Activated naive CD8-positive, alpha-beta T cell treated with anti-CD3 and anti-CD28 coated beads for 36 hours (primary cell): ENCODE results near the gene PRDM13. TPM values are rescaled to one million over a fixed set of nuclear protein-coding genes. Genes with fewer than 3 reads are reported as not detected.

Experiments used
- DNase-seq: peaks from one replicate; pipeline ENCODE4 v3.0.0; 2021
- H3K27ac Mint-ChIP-seq: one replicate; pipeline ENCODE4 v1.8.0; 2022; ENCODE audit warnings: mild to moderate bottlenecking, moderate library complexity, mixed read lengths
- H3K27me3 Mint-ChIP-seq: one replicate; pipeline ENCODE4 v1.8.0; 2022; ENCODE audit warnings: mild to moderate bottlenecking, mixed read lengths
- H3K36me3 Mint-ChIP-seq: one replicate; pipeline ENCODE4 v1.8.0; 2021; ENCODE audit warnings: mild to moderate bottlenecking, mixed read lengths
- H3K4me1 Mint-ChIP-seq: one replicate; pipeline ENCODE4 v1.8.0; 2021; ENCODE audit warnings: mixed read lengths
- H3K4me3 Mint-ChIP-seq: one replicate; pipeline ENCODE4 v1.8.0; 2022; ENCODE audit warnings: mild to moderate bottlenecking, moderate library complexity, mixed read lengths
- H3K9me3 Mint-ChIP-seq: one replicate; pipeline ENCODE4 v1.8.0; 2022; ENCODE audit warnings: mixed read lengths
- total RNA-seq, 2 experiments: library from RNA; stranded (reverse); gene quantifications; one replicate each; pipeline ENCODE4 v1.2.3, GENCODE V29; 2021

The PRDM13 gene
- total RNA-seq, result under 1 TPM in 1 of 2 experiments, not detected in 1; 0.10 TPM

- DNase-seq, result no peak
- Mint-ChIP-seq H3K36me3 (peaks cover 4% of the 10 kb centered on the region), H3K9me3 (peaks cover 8% of the 10 kb centered on the region), H3K4me3 (no peak within 1 kb of the TSS), H3K4me1 (peaks cover 55% of the 10 kb centered on the region), H3K27ac (no peak within 1 kb of the TSS), H3K27me3 (peaks cover 96% of the 10 kb centered on the region)
Measured at GRCh38 chr6:99606656-99607415, at the start of gene PRDM13. TSS of gene PRDM13 (plus strand) at chr6:99606833. CDS start at chr6:99607035, 202 bp downstream.

GRCh38 chr6:99559057-99559456, 47.6 kb upstream of the PRDM13 start:
- H3K4me1 Mint-ChIP-seq, result peaks cover 12% of the 10 kb centered on the region
- peaks cover 2% of the 10 kb centered on the region for H3K9me3 Mint-ChIP-seq
- H3K4me3 Mint-ChIP-seq, result no peak overlapping the region
- H3K27me3 Mint-ChIP-seq, result no peaks in the 10 kb centered on the region
- no peak overlapping the region for H3K27ac Mint-ChIP-seq
- H3K36me3 Mint-ChIP-seq, result peaks cover 28% of the 10 kb centered on the region
- no peak for DNase-seq

GRCh38 chr6:99560668-99561067, 46.0 kb upstream of the PRDM13 start:
- Mint-ChIP-seq H3K9me3 (peaks cover 2% of the 10 kb centered on the region), H3K36me3 (peaks cover 22% of the 10 kb centered on the region), H3K27me3 (no peaks in the 10 kb centered on the region), H3K4me3 (no peak overlapping the region), H3K27ac (no peak overlapping the region), H3K4me1 (peaks cover 19% of the 10 kb centered on the region)
- no peak for DNase-seq

GRCh38 chr6:99563056-99563723, 43.4 kb upstream of the PRDM13 start:
- no peaks in the 10 kb centered on the region for H3K9me3 Mint-ChIP-seq
- H3K27me3 Mint-ChIP-seq, result no peaks in the 10 kb centered on the region
- DNase-seq, result no peak
- no peak overlapping the region for H3K27ac Mint-ChIP-seq
- no peak overlapping the region for H3K4me3 Mint-ChIP-seq
- H3K4me1 Mint-ChIP-seq, result peaks cover 28% of the 10 kb centered on the region
- peaks cover 3% of the 10 kb centered on the region for H3K36me3 Mint-ChIP-seq

GRCh38 chr6:99568103-99568933, 38.3 kb upstream of the PRDM13 start, which contains the start of gene CCNC:
TSS of gene CCNC (minus strand) at chr6:99568660. CDS start at chr6:99568527, 133 bp downstream.
- H3K27ac Mint-ChIP-seq, result peak within 1 kb of the TSS; percentile 91
- no peaks in the 10 kb centered on the region for H3K27me3 Mint-ChIP-seq
- peak within 1 kb of the TSS; percentile 92 for H3K4me3 Mint-ChIP-seq
- H3K4me1 Mint-ChIP-seq, result peaks cover 20% of the 10 kb centered on the region
- DNase-seq, result peak; percentile 91
- H3K9me3 Mint-ChIP-seq, result no peaks in the 10 kb centered on the region
- H3K36me3 Mint-ChIP-seq, result peaks cover 8% of the 10 kb centered on the region

- no peak overlapping the region for H3K4me3 Mint-ChIP-seq
Measured at GRCh38 chr6:99573980-99574617, 32.5 kb upstream of the PRDM13 start.

GRCh38 chr6:99575544-99576227, 30.9 kb upstream of the PRDM13 start:
- H3K27ac Mint-ChIP-seq, result no peak overlapping the region
- DNase-seq, result no peak

More at GRCh38 chr6:99573980-99574617, 32.5 kb upstream of the PRDM13 start:
- peaks cover 14% of the 10 kb centered on the region for H3K27me3 Mint-ChIP-seq
- no peaks in the 10 kb centered on the region for H3K4me1 Mint-ChIP-seq
- no peaks in the 10 kb centered on the region for H3K36me3 Mint-ChIP-seq
- H3K27ac Mint-ChIP-seq, result no peak overlapping the region
- H3K9me3 Mint-ChIP-seq, result no peaks in the 10 kb centered on the region
- DNase-seq, result no peak

GRCh38 chr6:99579781-99580180, 26.9 kb upstream of the PRDM13 start:
- Mint-ChIP-seq H3K4me1 (no peaks in the 10 kb centered on the region), H3K27me3 (peaks cover 45% of the 10 kb centered on the region), H3K9me3 (no peaks in the 10 kb centered on the region), H3K27ac (no peak overlapping the region), H3K36me3 (no peaks in the 10 kb centered on the region), H3K4me3 (no peak overlapping the region)
- DNase-seq, result no peak

More at GRCh38 chr6:99575544-99576227, 30.9 kb upstream of the PRDM13 start:
- H3K36me3 Mint-ChIP-seq, result no peaks in the 10 kb centered on the region
- no peak overlapping the region for H3K4me3 Mint-ChIP-seq
- no peaks in the 10 kb centered on the region for H3K9me3 Mint-ChIP-seq
- H3K4me1 Mint-ChIP-seq, result no peaks in the 10 kb centered on the region
- peaks cover 26% of the 10 kb centered on the region for H3K27me3 Mint-ChIP-seq

- Mint-ChIP-seq H3K27ac (no peak overlapping the region), H3K9me3 (no peaks in the 10 kb centered on the region), H3K36me3 (no peaks in the 10 kb centered on the region), H3K4me1 (peaks cover 19% of the 10 kb centered on the region), H3K27me3 (peaks cover 71% of the 10 kb centered on the region), H3K4me3 (no peak overlapping the region)
- DNase-seq, result no peak
Measured at GRCh38 chr6:99587792-99588191, 18.8 kb upstream of the PRDM13 start.

GRCh38 chr6:99588618-99589289, 17.9 kb upstream of the PRDM13 start:
- Mint-ChIP-seq H3K36me3 (no peaks in the 10 kb centered on the region), H3K27ac (no peak overlapping the region)

GRCh38 chr6:99589290-99589672, 17.4 kb upstream of the PRDM13 start:
- H3K36me3 Mint-ChIP-seq, result no peaks in the 10 kb centered on the region
- no peak for DNase-seq
- peaks cover 83% of the 10 kb centered on the region for H3K27me3 Mint-ChIP-seq
- peak overlapping the region; percentile 77 for H3K4me3 Mint-ChIP-seq
- peaks cover 19% of the 10 kb centered on the region for H3K4me1 Mint-ChIP-seq
- H3K9me3 Mint-ChIP-seq, result no peaks in the 10 kb centered on the region
- H3K27ac Mint-ChIP-seq, result no peak overlapping the region

More at GRCh38 chr6:99588618-99589289, 17.9 kb upstream of the PRDM13 start:
- Mint-ChIP-seq H3K27me3 (peaks cover 78% of the 10 kb centered on the region), H3K9me3 (no peaks in the 10 kb centered on the region), H3K4me1 (peaks cover 19% of the 10 kb centered on the region), H3K4me3 (peak overlapping the region; percentile 77)
- DNase-seq, result peak; percentile 76

GRCh38 chr6:99589907-99590493, 16.6 kb upstream of the PRDM13 start:
- no peak for DNase-seq
- Mint-ChIP-seq H3K4me3 (peak overlapping the region; percentile 77), H3K36me3 (no peaks in the 10 kb centered on the region), H3K27me3 (peaks cover 83% of the 10 kb centered on the region), H3K9me3 (peaks cover 1% of the 10 kb centered on the region), H3K4me1 (peaks cover 19% of the 10 kb centered on the region), H3K27ac (no peak overlapping the region)
